Endothelial cell (in vitro differentiated cells): ENCODE measurements around the gene ZNF813. TPM values are rescaled to one million over a fixed set of nuclear protein-coding genes. Genes with fewer than 3 reads are reported as not detected.
A peak's percentile ranks its signal among the peaks of the same experiment; 100 is the strongest.

ENCODE experiments used
- DNase-seq: peaks from one replicate; pipeline ENCODE4 v3.0.0; 2021; ENCODE audit warnings: low spot score
- H3K27ac Mint-ChIP-seq: one replicate; pipeline ENCODE4 v1.8.0; 2021; ENCODE audit warnings: mixed read lengths, inconsistent platforms; ENCODE audit not compliant: unreplicated experiment
- H3K27me3 Mint-ChIP-seq: one replicate; pipeline ENCODE4 v1.8.0; 2021; ENCODE audit warnings: mild to moderate bottlenecking, moderate library complexity, mixed read lengths, inconsistent platforms; ENCODE audit not compliant: unreplicated experiment
- H3K36me3 Mint-ChIP-seq: one replicate; pipeline ENCODE4 v1.8.0; 2021; ENCODE audit warnings: mild to moderate bottlenecking, low read depth, mixed read lengths, inconsistent platforms; ENCODE audit not compliant: unreplicated experiment
- H3K4me1 Mint-ChIP-seq: one replicate; pipeline ENCODE4 v1.8.0; 2021; ENCODE audit warnings: mild to moderate bottlenecking, mixed read lengths, inconsistent platforms; ENCODE audit not compliant: unreplicated experiment
- H3K4me3 Mint-ChIP-seq: one replicate; pipeline ENCODE4 v1.8.0; 2021; ENCODE audit warnings: mild to moderate bottlenecking, mixed read lengths, inconsistent platforms; ENCODE audit not compliant: unreplicated experiment
- H3K9me3 Mint-ChIP-seq: one replicate; pipeline ENCODE4 v1.8.0; 2021; ENCODE audit warnings: mixed read lengths, inconsistent platforms; ENCODE audit not compliant: unreplicated experiment
- total RNA-seq: library from RNA; stranded (reverse); fragmentation: NEBNext Ultra II Directional; extraction: Animal tissue kit (Norgen Biotek cat#: 25700); gene quantifications from one replicate; pipeline ENCODE4 v1.2.1, GENCODE V29; 2021; ENCODE audit not compliant: unreplicated experiment
- TF ChIP-seq, protein P1 (sequence below): fragments of 200-600 bp; sonication (generic); IDR thresholded peaks from one replicate; pipeline ENCODE4 v1.5.0; 2021; ENCODE audit warnings: antibody characterized with exemption; ENCODE audit not compliant: unreplicated experiment

Gene ZNF813
- total RNA-seq, 1 donor from 2014 or later = 29.9 TPM

DNA sequence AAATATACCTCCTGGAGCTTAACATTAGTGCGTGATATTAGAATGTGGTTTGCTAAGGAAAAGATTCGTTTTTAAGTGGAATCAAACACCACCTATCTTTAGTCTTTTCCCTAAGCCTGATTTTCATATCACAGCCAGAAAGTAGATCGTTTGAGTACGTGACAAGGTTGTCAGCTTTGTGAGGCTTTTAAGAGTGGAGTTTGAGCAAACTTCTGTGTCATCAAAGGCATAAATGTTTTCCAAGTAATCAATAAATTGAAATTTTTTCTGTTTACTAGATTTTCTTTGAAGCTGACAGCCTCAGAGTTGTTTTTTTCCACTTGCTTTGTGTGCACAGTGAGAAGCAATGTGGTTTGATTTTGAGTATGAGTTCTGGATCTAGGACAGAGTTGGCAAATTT lies 63.9 kb downstream of the ZNF813 start:
- Mint-ChIP-seq H3K4me1 (peaks cover 2% of the 10 kb centered on the region), H3K36me3 (peaks cover 5% of the 10 kb centered on the region), H3K4me3 (no peak overlapping the region), H3K27me3 (no peaks in the 10 kb centered on the region), H3K9me3 (no peaks in the 10 kb centered on the region), H3K27ac (no peak overlapping the region)
- no peak for DNase-seq
- TF ChIP-seq, protein P1, sequence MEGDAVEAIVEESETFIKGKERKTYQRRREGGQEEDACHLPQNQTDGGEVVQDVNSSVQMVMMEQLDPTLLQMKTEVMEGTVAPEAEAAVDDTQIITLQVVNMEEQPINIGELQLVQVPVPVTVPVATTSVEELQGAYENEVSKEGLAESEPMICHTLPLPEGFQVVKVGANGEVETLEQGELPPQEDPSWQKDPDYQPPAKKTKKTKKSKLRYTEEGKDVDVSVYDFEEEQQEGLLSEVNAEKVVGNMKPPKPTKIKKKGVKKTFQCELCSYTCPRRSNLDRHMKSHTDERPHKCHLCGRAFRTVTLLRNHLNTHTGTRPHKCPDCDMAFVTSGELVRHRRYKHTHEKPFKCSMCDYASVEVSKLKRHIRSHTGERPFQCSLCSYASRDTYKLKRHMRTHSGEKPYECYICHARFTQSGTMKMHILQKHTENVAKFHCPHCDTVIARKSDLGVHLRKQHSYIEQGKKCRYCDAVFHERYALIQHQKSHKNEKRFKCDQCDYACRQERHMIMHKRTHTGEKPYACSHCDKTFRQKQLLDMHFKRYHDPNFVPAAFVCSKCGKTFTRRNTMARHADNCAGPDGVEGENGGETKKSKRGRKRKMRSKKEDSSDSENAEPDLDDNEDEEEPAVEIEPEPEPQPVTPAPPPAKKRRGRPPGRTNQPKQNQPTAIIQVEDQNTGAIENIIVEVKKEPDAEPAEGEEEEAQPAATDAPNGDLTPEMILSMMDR = no peak

DNA sequence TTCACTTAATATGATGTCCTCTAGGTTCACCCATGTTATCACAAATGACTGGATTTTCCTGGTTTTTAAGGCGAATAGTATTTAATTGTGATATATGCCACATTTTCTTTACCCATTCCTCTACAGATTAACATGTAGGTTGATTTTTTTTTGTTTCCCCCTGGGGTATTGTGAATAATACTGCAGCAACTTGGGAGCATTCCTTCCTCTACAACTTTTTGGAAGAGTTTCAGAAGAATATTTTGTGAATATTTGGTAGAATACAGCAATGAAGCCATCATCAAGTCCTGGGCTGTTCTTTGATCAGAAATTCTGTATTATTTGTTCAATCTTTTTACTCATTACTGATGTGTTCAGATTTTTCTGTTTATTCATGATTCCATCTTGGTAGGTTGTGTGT lies 64.8 kb downstream of the ZNF813 start:
- DNase-seq = no peak
- H3K4me3 Mint-ChIP-seq = no peak overlapping the region
- H3K36me3 Mint-ChIP-seq = peaks cover 5% of the 10 kb centered on the region
- no peak overlapping the region for H3K27ac Mint-ChIP-seq
- H3K4me1 Mint-ChIP-seq = peaks cover 3% of the 10 kb centered on the region
- no peaks in the 10 kb centered on the region for H3K9me3 Mint-ChIP-seq
- TF ChIP-seq, protein P1 = no peak
- no peaks in the 10 kb centered on the region for H3K27me3 Mint-ChIP-seq

DNA sequence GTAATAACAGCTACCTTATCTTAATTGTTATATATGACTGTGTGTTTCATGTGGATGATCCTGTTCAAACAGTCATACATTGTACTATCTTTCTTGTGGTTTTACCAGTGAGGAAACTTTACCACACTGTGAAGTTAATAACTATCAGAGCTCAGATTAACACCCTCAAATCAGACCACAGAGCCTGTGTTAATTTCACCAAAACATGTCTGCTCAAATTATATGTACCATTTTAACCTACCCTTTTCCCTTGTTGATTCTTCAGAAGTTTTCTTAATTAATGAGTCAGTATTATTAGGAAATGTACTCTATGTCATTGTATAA lies 68.7 kb downstream of the ZNF813 start:
- Mint-ChIP-seq H3K4me1 (peaks cover 3% of the 10 kb centered on the region), H3K27me3 (peaks cover 5% of the 10 kb centered on the region), H3K27ac (no peak overlapping the region), H3K36me3 (peaks cover 2% of the 10 kb centered on the region), H3K4me3 (no peak overlapping the region), H3K9me3 (no peaks in the 10 kb centered on the region)
- TF ChIP-seq, protein P1 = no peak
- no peak for DNase-seq

DNA sequence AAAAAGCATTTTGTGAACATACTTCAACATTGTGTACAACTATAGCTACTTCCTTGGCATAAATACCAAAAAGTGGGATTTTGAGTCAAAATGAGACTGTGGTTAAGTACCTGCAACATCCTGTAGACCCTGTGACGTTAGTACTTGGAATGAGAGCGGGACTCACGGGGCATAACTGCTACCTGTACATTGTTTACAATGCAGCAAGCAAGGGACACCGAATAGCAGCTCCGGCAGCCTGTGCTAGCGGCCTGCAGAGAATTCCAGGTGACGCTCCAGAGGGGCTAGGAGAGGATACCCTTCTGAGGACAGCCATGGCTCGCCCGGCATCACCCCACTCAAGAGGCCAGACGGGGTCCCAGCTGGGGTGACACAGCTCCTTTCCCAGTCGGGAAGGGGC lies 69.6 kb downstream of the ZNF813 start:
- peaks cover 4% of the 10 kb centered on the region for H3K36me3 Mint-ChIP-seq
- peaks cover 5% of the 10 kb centered on the region for H3K27me3 Mint-ChIP-seq
- peak overlapping the region; percentile 97 for H3K4me3 Mint-ChIP-seq
- no peak for DNase-seq
- peaks cover 3% of the 10 kb centered on the region for H3K4me1 Mint-ChIP-seq
- no peak overlapping the region for H3K27ac Mint-ChIP-seq
- no peaks in the 10 kb centered on the region for H3K9me3 Mint-ChIP-seq
- TF ChIP-seq, protein P1 = no peak

DNA sequence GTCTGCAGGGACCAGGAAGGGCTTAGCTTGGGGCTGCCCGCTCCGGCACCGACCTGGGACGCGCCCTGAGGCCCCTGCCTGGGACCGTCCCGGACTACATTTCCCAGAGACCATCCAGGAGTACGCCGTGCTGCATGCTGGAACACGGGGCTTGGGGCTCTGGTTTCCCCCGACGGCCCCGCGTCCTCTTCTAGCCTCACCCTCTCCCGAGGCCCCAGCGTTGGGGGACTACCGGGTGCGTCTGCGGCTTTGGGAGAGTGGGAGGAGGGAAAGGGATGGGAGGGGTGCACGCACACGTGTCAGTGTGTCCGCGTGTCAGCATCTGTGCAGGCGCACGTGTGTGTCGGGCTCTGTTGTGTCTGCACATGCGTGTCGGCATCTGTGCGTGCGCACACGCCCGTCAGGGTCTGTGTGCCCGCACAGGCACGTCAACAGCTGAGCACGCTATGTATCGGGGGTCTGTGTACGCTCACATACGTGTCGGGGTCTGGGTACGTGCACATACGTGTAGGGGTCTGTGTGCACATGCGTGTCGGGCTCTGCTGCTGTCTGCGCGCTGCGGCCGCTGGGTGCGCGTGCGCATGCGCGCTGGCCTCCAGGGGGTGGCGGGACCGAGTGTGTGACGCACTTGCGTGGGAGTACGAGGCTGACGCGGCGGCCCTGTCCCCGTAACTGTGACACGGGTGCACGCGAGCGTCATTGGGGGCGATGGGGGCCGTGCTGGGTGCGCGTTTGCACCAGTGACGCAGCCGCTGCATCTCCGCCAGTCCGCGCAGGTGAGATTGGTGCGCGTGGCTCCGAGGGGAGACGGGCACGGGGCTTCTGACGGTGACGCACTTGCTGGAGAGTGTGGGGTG lies 70.2 kb downstream of the ZNF813 start, which contains the start of gene ZNF331:
Gene ZNF331 (plus strand): TSS at position 625 of the 857 bp plus-strand sequence. CDS start 31,232 bp downstream, outside the sequence.
- peak; percentile 66 for DNase-seq
- TF ChIP-seq, protein P1 = no peak
- peaks cover 5% of the 10 kb centered on the region for H3K36me3 Mint-ChIP-seq
- peaks cover 3% of the 10 kb centered on the region for H3K4me1 Mint-ChIP-seq
- H3K27me3 Mint-ChIP-seq = peaks cover 5% of the 10 kb centered on the region
- H3K27ac Mint-ChIP-seq = no peak within 1 kb of the TSS
- H3K9me3 Mint-ChIP-seq = no peaks in the 10 kb centered on the region
- H3K4me3 Mint-ChIP-seq = peak within 1 kb of the TSS; percentile 97
